Activated T-helper 17 cell treated with anti-CD3 and anti-CD28 coated beads, Interleukin-2, amount 50 U/mL, for 72 hours (primary cell): ENCODE data around the gene KREMEN2. TPM values are rescaled to one million over a fixed set of nuclear protein-coding genes. Genes with fewer than 3 reads are reported as not detected.

Source experiments
- ATAC-seq: fragments of 150-1000 bp; cut with Tn5 transposase; replicated peaks from 2 replicates; pipeline ENCODE4 v1.10.0; 2021; ENCODE audit warnings: mild to moderate bottlenecking, moderate library complexity
- H3K27ac Mint-ChIP-seq: one replicate; pipeline ENCODE4 v1.8.0; 2022; ENCODE audit warnings: mixed read lengths
- H3K27me3 Mint-ChIP-seq: one replicate; pipeline ENCODE4 v1.8.0; 2022; ENCODE audit warnings: mixed read lengths
- H3K36me3 Mint-ChIP-seq: one replicate; pipeline ENCODE4 v1.8.0; 2022; ENCODE audit warnings: low read depth, mild to moderate bottlenecking, mixed read lengths
- H3K4me1 Mint-ChIP-seq: one replicate; pipeline ENCODE4 v1.8.0; 2022; ENCODE audit warnings: mixed read lengths
- H3K4me3 Mint-ChIP-seq: one replicate; pipeline ENCODE4 v1.8.0; 2022; ENCODE audit warnings: mild to moderate bottlenecking, mixed read lengths
- H3K9me3 Mint-ChIP-seq: one replicate; pipeline ENCODE4 v1.8.0; 2022; ENCODE audit warnings: mixed read lengths
- total RNA-seq, 2 donors: library from RNA; stranded (reverse); gene quantifications; one replicate each; pipeline ENCODE4 v1.2.3, GENCODE V29; 2022

KREMEN2 gene
- total RNA-seq, 2 donors from 2014 or later = not detected

DNA sequence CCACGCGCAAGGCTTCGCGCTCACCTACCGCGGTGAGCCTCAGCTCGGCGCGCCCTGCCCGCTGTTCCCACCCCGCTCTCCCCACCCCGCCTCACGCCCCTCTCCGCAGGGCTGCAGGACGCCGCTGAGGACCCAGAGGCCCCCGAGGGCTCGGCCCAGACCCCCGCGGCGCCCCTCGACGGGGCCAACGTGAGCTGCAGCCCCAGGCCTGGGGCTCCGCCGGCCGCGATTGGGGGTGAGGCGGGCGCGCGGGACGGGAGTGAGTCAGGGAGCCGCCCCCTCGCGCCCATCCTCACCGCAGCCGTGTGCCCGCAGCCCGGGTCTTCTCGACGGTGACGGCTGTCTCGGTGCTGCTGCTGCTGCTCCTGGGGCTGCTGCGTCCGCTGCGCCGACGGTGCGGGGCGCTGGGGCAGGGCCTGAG is 3.1 kb downstream of the KREMEN2 start:
- H3K4me3 Mint-ChIP-seq = no peak overlapping the region
- H3K36me3 Mint-ChIP-seq = peaks cover 15% of the 10 kb centered on the region
- H3K4me1 Mint-ChIP-seq = peaks cover 10% of the 10 kb centered on the region
- no peaks in the 10 kb centered on the region for H3K9me3 Mint-ChIP-seq
- ATAC-seq = no peak
- H3K27ac Mint-ChIP-seq = no peak overlapping the region
- peaks cover 8% of the 10 kb centered on the region for H3K27me3 Mint-ChIP-seq

- ATAC-seq = no peak
- peak overlapping the region; percentile 84 for H3K4me3 Mint-ChIP-seq
- H3K4me1 Mint-ChIP-seq = peaks cover 12% of the 10 kb centered on the region
- no peaks in the 10 kb centered on the region for H3K9me3 Mint-ChIP-seq
- peaks cover 8% of the 10 kb centered on the region for H3K27me3 Mint-ChIP-seq
- H3K27ac Mint-ChIP-seq = no peak overlapping the region
- H3K36me3 Mint-ChIP-seq = peaks cover 20% of the 10 kb centered on the region
Measured at GRCh38 chr16:2967721-2968161, 3.7 kb downstream of the KREMEN2 start.

DNA sequence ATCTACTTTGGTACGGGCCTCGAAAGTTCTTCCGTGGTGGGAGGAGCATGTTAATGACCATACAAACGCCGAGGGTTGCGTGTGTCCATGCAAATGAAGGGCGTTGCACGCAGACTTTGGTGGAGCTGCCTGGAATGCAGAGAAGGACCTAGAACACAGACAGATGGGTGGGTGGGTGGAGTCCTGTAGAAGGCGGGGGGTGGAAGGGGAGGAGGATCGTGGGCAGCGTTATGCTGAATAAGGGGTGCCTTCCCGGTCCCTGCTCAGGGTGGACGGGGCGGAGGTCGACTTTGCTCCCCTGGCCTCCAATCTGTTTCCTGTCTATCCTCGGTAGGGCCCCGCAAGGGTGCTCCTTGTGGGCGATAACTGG is 4.3 kb downstream of the KREMEN2 start:
- H3K27me3 Mint-ChIP-seq = peaks cover 8% of the 10 kb centered on the region
- peak overlapping the region; percentile 48 for H3K27ac Mint-ChIP-seq
- no peak for ATAC-seq

GRCh38 chr16:2968738-2969544 is 4.9 kb downstream of the KREMEN2 start, which contains the start of gene PAQR4:
Gene PAQR4, plus strand, starts transcription at chr16:2969348. Its CDS starts 327 bp downstream, at chr16:2969675.
- Mint-ChIP-seq H3K27me3 (peaks cover 8% of the 10 kb centered on the region), H3K27ac (peak within 1 kb of the TSS; percentile 48), H3K9me3 (no peaks in the 10 kb centered on the region), H3K4me3 (peak within 1 kb of the TSS; percentile 84), H3K4me1 (peaks cover 12% of the 10 kb centered on the region), H3K36me3 (peaks cover 22% of the 10 kb centered on the region)
- ATAC-seq = peak; percentile 85

More for the DNA sequence above, 4.3 kb downstream of the KREMEN2 start:
- Mint-ChIP-seq H3K36me3 (peaks cover 22% of the 10 kb centered on the region), H3K9me3 (no peaks in the 10 kb centered on the region), H3K4me1 (peaks cover 12% of the 10 kb centered on the region), H3K4me3 (peak overlapping the region; percentile 84)

GRCh38 chr16:2969545-2970521 is 5.8 kb downstream of the KREMEN2 start:
- Mint-ChIP-seq H3K27me3 (peaks cover 4% of the 10 kb centered on the region), H3K4me3 (peak overlapping the region; percentile 73), H3K9me3 (no peaks in the 10 kb centered on the region), H3K27ac (no peak overlapping the region), H3K4me1 (peaks cover 12% of the 10 kb centered on the region), H3K36me3 (peaks cover 22% of the 10 kb centered on the region)
- peak; percentile 67 for ATAC-seq

DNA sequence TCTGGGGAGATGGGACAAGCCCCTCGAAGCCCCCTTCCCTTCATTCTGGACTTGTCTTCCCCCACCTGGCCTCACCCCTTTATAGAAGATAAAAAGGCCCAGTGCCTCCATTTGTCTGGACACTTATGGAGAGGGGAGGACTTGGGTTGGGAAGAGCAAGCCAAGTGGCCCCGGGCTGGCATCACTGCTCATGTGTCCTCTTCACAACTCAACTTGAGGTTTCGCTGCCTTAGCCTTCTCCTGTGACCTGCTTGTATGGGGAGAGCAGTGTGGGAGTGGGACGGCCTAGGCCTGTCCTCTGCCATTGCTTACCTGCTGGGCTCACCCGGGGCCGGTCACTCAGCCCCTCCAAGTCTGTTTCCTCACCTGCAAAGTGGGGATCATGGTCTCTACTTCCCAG is 6.5 kb downstream of the KREMEN2 start:
- H3K9me3 Mint-ChIP-seq = no peaks in the 10 kb centered on the region
- peaks cover 4% of the 10 kb centered on the region for H3K27me3 Mint-ChIP-seq
- ATAC-seq = no peak
- H3K36me3 Mint-ChIP-seq = peaks cover 22% of the 10 kb centered on the region
- peak overlapping the region; percentile 73 for H3K4me3 Mint-ChIP-seq
- peaks cover 12% of the 10 kb centered on the region for H3K4me1 Mint-ChIP-seq
- no peak overlapping the region for H3K27ac Mint-ChIP-seq

DNA sequence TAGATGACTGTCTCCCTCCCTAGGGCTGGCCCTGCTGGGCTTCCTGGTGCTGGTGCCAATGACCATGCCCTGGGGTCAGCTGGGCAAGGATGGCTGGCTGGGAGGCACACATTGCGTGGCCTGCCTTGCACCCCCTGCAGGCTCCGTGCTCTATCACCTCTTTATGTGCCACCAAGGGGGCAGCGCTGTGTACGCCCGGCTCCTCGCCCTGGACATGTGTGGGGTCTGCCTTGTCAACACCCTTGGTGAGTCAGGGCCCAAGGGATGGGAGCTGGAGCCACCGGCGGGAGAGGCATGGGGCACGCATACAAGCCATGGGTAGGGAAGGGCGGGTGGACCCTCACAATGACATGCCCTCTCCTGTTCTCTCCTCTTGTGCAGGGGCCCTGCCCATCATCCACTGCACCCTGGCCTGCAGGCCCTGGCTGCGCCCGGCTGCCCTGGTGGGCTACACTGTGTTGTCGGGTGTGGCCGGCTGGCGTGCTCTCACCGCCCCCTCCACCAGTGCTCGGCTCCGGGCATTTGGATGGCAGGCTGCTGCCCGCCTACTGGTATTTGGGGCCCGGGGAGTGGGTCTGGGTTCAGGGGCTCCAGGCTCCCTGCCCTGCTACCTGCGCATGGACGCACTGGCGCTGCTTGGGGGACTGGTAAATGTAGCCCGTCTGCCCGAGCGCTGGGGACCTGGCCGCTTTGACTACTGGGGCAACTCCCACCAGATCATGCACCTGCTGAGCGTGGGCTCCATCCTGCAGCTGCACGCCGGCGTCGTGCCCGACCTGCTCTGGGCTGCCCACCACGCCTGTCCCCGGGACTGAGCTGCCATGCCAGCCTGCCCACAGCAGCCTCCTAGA is 7.3 kb downstream of the KREMEN2 start:
- no peak overlapping the region for H3K27ac Mint-ChIP-seq
- H3K4me1 Mint-ChIP-seq = peaks cover 12% of the 10 kb centered on the region
- no peak for ATAC-seq
- H3K9me3 Mint-ChIP-seq = no peaks in the 10 kb centered on the region
- peaks cover 4% of the 10 kb centered on the region for H3K27me3 Mint-ChIP-seq
- peaks cover 28% of the 10 kb centered on the region for H3K36me3 Mint-ChIP-seq
- peak overlapping the region; percentile 73 for H3K4me3 Mint-ChIP-seq

DNA sequence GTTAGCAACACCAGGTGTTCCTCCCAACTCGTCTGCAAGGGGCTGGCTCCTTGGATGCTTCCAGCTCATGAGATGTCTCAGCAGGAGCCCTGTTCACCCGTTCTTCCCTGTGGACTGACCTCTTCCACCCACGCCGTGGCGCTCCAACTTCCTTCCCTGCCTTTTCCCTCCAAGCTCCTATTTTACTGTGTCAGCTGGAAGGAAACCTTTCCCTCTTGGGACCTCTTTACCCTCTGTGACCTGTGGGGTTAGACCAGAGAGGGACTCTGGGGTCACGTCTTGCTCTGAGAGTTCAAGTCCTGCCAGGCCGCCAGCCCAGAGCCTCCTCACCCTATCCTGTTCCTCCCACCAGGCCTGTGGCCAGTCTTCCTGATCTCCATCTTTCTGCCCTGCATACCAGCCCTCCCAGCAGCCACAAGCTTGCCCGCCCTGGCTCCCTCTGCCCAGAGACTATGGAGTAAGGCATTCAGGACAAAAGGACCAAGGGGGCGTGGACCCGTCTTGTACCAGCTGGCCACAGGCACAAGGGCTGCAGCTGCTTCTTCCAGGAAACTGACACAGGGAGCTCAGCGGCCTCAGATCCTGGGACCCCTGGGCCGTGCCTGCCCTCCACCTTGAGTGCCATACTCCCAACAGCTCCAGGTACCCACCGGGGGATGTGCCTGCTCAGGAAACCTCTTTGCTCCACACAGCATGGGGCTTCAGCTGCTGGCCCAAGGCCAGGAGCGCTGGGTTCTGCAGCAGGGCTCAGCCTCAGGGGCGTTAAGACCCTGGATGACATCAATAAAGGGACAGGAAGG is 8.1 kb downstream of the KREMEN2 start:
- Mint-ChIP-seq H3K4me1 (peaks cover 12% of the 10 kb centered on the region), H3K9me3 (no peaks in the 10 kb centered on the region), H3K4me3 (peak overlapping the region; percentile 43), H3K36me3 (peaks cover 35% of the 10 kb centered on the region), H3K27me3 (peaks cover 4% of the 10 kb centered on the region), H3K27ac (no peak overlapping the region)
- no peak for ATAC-seq

DNA sequence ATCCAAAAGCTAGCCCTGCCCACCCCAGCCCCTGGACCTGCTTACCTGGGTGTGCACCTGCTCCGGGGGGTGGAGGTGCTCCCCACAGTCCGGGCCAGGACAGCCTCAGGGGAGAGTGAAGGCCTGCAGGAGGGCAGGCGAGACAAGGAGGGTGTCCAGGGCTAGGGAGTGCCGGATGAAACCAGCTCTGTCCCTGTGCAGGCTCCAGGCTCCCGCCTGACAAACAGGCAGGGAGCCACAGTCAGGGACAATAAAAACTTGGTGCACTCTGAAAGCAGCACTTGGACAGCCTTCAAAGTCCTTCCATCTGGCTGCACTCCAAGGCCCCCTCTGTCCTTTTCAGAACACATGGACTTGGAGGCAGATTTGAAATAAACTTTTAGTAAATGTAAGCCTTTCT is 9.0 kb downstream of the KREMEN2 start:
- no peak overlapping the region for H3K4me3 Mint-ChIP-seq
- H3K27ac Mint-ChIP-seq = no peak overlapping the region
- ATAC-seq = no peak
- H3K27me3 Mint-ChIP-seq = peaks cover 3% of the 10 kb centered on the region
- no peaks in the 10 kb centered on the region for H3K9me3 Mint-ChIP-seq
- peaks cover 41% of the 10 kb centered on the region for H3K36me3 Mint-ChIP-seq
- H3K4me1 Mint-ChIP-seq = peaks cover 12% of the 10 kb centered on the region

DNA sequence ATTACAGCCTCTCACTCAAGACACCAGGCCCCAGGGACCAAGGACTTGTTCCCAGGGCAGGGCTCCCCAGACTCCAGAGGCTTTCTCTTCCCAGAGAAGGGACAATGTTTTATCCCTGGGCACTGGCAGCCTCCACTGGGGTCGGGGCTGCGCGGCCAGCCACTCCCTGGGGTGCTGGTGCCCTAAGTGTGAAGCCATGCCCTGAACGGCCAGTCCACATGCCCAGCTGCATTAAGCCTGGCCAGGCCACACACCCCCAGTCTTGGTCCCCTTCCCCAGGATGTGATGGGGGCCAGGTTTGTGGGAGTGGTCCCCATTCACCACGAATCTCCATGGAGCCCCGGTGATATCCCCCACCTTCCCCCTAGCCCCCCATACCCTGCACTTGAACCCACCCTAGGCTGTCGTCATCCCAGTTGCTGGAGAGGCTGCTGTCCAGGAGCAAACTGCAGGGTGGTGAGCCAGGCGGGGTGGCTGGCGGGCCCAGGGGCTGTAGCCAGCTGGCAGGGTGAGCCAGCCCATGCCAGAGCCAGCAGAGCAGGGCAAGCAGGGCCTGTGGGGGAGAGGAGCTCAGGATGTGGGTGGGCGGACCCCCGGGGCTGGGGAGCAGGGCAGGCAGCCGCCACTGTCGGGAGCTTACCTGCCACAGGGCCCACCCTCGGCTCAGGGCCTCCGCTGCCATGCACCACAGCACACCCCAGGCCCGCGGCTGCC is 9.7 kb downstream of the KREMEN2 start:
- H3K4me3 Mint-ChIP-seq = no peak overlapping the region
- peaks cover 6% of the 10 kb centered on the region for H3K4me1 Mint-ChIP-seq
- H3K36me3 Mint-ChIP-seq = peaks cover 37% of the 10 kb centered on the region
- no peaks in the 10 kb centered on the region for H3K9me3 Mint-ChIP-seq
- no peaks in the 10 kb centered on the region for H3K27me3 Mint-ChIP-seq
- no peak overlapping the region for H3K27ac Mint-ChIP-seq
- no peak for ATAC-seq

- Mint-ChIP-seq H3K9me3 (no peaks in the 10 kb centered on the region), H3K4me1 (peaks cover 6% of the 10 kb centered on the region), H3K27ac (no peak overlapping the region), H3K4me3 (no peak overlapping the region), H3K36me3 (peaks cover 42% of the 10 kb centered on the region), H3K27me3 (no peaks in the 10 kb centered on the region)
- no peak for ATAC-seq
Measured at GRCh38 chr16:2974319-2975056, 10.4 kb downstream of the KREMEN2 start.

DNA sequence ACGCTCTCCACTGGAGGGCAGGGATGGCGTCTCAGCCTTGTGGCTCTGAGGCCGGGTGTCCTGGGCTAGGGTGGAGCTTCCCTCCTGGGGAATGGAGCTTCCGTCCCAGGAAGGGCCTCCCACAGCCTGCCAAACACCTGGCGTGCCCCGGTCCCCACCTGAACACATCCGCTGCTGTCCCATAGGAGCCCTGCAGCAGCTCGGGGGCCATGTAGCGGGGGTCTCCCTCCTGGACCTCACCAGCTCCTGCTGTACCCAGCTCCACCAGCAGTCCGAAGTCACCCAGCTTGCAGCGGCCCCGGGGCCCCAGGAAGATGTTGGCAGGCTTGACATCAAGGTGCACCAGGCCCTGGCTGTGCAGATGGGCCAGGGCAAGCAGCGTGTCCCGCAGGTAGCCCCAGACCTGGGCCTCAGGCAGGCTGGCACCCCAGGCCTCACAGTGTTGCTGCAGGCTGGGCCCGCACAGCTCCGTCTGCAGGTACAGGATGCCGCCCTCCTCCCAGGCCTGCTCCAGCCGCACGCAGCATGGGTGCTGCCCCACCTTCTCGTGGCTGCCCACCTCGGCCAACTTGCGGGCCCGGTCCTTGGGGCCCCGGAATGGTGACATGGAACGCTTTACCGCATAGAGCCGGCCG is 11.2 kb downstream of the KREMEN2 start:
- no peaks in the 10 kb centered on the region for H3K27me3 Mint-ChIP-seq
- no peak for ATAC-seq
- no peak overlapping the region for H3K27ac Mint-ChIP-seq
- peaks cover 6% of the 10 kb centered on the region for H3K4me1 Mint-ChIP-seq
- H3K36me3 Mint-ChIP-seq = peaks cover 45% of the 10 kb centered on the region
- H3K4me3 Mint-ChIP-seq = no peak overlapping the region
- H3K9me3 Mint-ChIP-seq = no peaks in the 10 kb centered on the region
